H9 (cell line): ENCODE data around the gene SYTL1. TPM values are rescaled to one million over a fixed set of nuclear protein-coding genes. Genes with fewer than 3 reads are reported as not detected.

Experiments used
- DNase-seq: peaks from one replicate; pipeline ENCODE4 v3.0.0-alpha.2; 2017
- H2AFZ ChIP-seq: one replicate; pipeline ENCODE4 v1.6.1; 2013; ENCODE audit warnings: mild to moderate bottlenecking, low read length, control low read depth, moderate library complexity
- H2AK5ac ChIP-seq: 2 replicates; pipeline ENCODE4 v1.6.1; 2013; ENCODE audit warnings: low read length, control low read depth, mixed read lengths; ENCODE audit not compliant: insufficient read length
- H2BK120ac ChIP-seq: one replicate; pipeline ENCODE4 v1.6.1; 2013; ENCODE audit warnings: low read depth, mild to moderate bottlenecking, low read length, control low read depth, inconsistent platforms; ENCODE audit not compliant: poor library complexity, severe bottlenecking
- H2BK12ac ChIP-seq: 2 replicates; pipeline ENCODE4 v1.6.1; 2013; ENCODE audit warnings: low read length, control low read depth, mixed read lengths, low read depth; ENCODE audit not compliant: insufficient read length
- H2BK15ac ChIP-seq: 2 replicates; pipeline ENCODE4 v1.6.1; 2013; ENCODE audit warnings: low read depth, low read length, control low read depth
- H2BK20ac ChIP-seq: one replicate; pipeline ENCODE4 v1.6.1; 2013; ENCODE audit warnings: low read depth, mild to moderate bottlenecking, low read length, control low read depth, inconsistent platforms; ENCODE audit not compliant: poor library complexity, severe bottlenecking
- H2BK5ac ChIP-seq: 2 replicates; pipeline ENCODE4 v1.6.1; 2013; ENCODE audit warnings: low read length, control low read depth, mixed read lengths; ENCODE audit not compliant: insufficient read length
- H3K14ac ChIP-seq: 2 replicates; pipeline ENCODE4 v1.6.1; 2013; ENCODE audit warnings: low read length, control low read depth; ENCODE audit not compliant: insufficient read depth
- H3K18ac ChIP-seq: 2 replicates; pipeline ENCODE4 v1.6.1; 2013; ENCODE audit warnings: low read depth, mild to moderate bottlenecking, mixed read lengths, low read length, control low read depth; ENCODE audit not compliant: insufficient read length
- H3K23ac ChIP-seq: 2 replicates; pipeline ENCODE4 v1.6.1; 2013; ENCODE audit warnings: low read length, control low read depth, mixed read lengths, low read depth; ENCODE audit not compliant: insufficient read length
- H3K23me2 ChIP-seq: 2 replicates; pipeline ENCODE4 v1.6.1; 2013; ENCODE audit warnings: low read depth, mild to moderate bottlenecking, mixed read lengths, low read length, control low read depth; ENCODE audit not compliant: insufficient read length, poor library complexity, severe bottlenecking
- H3K27ac ChIP-seq: 2 replicates; pipeline ENCODE4 v1.5.1; 2013; ENCODE audit warnings: low read length, control low read depth, mixed read lengths, low read depth; ENCODE audit not compliant: insufficient read length
- H3K27me3 ChIP-seq: 2 replicates; pipeline ENCODE4 v1.6.1; 2013; ENCODE audit warnings: low read length, control low read depth, inconsistent platforms; ENCODE audit not compliant: insufficient read depth
- H3K4ac ChIP-seq: 2 replicates; pipeline ENCODE4 v1.6.1; 2013; ENCODE audit warnings: low read depth, mild to moderate bottlenecking, control low read depth, inconsistent platforms, low read length, moderate library complexity
- H3K4me1 ChIP-seq: 2 replicates; pipeline ENCODE4 v1.6.1; 2013; ENCODE audit warnings: low read length, control low read depth, inconsistent platforms; ENCODE audit not compliant: insufficient read depth
- H3K4me2 ChIP-seq: 2 replicates; pipeline ENCODE4 v1.6.1; 2013; ENCODE audit warnings: low read length, control low read depth, mixed read lengths; ENCODE audit not compliant: insufficient read length, insufficient read depth
- H3K56ac ChIP-seq: 2 replicates; pipeline ENCODE4 v1.6.1; 2013; ENCODE audit warnings: low read depth, mild to moderate bottlenecking, mixed read lengths, low read length, control low read depth; ENCODE audit not compliant: insufficient read length
- H3K79me1 ChIP-seq: 2 replicates; pipeline ENCODE4 v1.6.1; 2013; ENCODE audit warnings: low read depth, mild to moderate bottlenecking, moderate library complexity, low read length, control low read depth, inconsistent platforms; ENCODE audit not compliant: insufficient read depth, poor library complexity, severe bottlenecking
- H3K79me2 ChIP-seq: 2 replicates; pipeline ENCODE4 v1.6.1; 2013; ENCODE audit warnings: low read length, control low read depth, inconsistent platforms; ENCODE audit not compliant: insufficient read depth
- H3K9ac ChIP-seq: 2 replicates; pipeline ENCODE4 v1.6.1; 2013; ENCODE audit warnings: low read length, control low read depth, mixed read lengths; ENCODE audit not compliant: insufficient read length; ENCODE audit errors: extremely low read depth
- H3K9me3 ChIP-seq: one replicate; pipeline ENCODE4 v1.6.1; 2013; ENCODE audit warnings: low read depth, low read length, inconsistent platforms; ENCODE audit not compliant: control insufficient read depth
- H3T11ph ChIP-seq: one replicate; pipeline ENCODE4 v1.6.1; 2013; ENCODE audit warnings: mild to moderate bottlenecking, low read length, control low read depth, inconsistent platforms
- H4K20me1 ChIP-seq: one replicate; pipeline ENCODE4 v1.6.1; 2013; ENCODE audit not compliant: control insufficient read depth, insufficient read length, insufficient read depth
- H4K5ac ChIP-seq: 2 replicates; pipeline ENCODE4 v1.6.1; 2013; ENCODE audit warnings: low read depth, mild to moderate bottlenecking, mixed read lengths, low read length, control low read depth; ENCODE audit not compliant: insufficient read length
- H4K8ac ChIP-seq: replicated peaks from 2 replicates; pipeline ENCODE4 v1.6.1; 2013; ENCODE audit warnings: low read length, control low read depth, mixed read lengths, low read depth; ENCODE audit not compliant: insufficient read length
- H4K91ac ChIP-seq: 2 replicates; pipeline ENCODE4 v1.6.1; 2013; ENCODE audit warnings: low read depth, mild to moderate bottlenecking, moderate library complexity, mixed read lengths, low read length, control low read depth; ENCODE audit not compliant: insufficient read length
- H3K27ac Mint-ChIP-seq, 3 experiments: 2 replicates in 2 of 3; 3 replicates in 1 of 3; pipeline ENCODE4 v1.8.0; 2020 to 2021; ENCODE audit warnings: mixed read lengths in 3 of 3, mild to moderate bottlenecking in 1 of 3, moderate library complexity in 1 of 3
- H3K27me3 Mint-ChIP-seq: 2 replicates; pipeline ENCODE4 v1.8.0; 2021; ENCODE audit warnings: low read depth, mild to moderate bottlenecking, moderate library complexity, mixed read lengths
- H3K36me3 Mint-ChIP-seq, 3 experiments: 2 replicates in 2 of 3; 3 replicates in 1 of 3; pipeline ENCODE4 v1.8.0; 2020 to 2021; ENCODE audit warnings: low read depth in 3 of 3, mixed read lengths in 3 of 3; ENCODE audit not compliant: insufficient read depth in 1 of 3
- H3K4me1 Mint-ChIP-seq, 2 experiments: 2 replicates each; pipeline ENCODE4 v1.8.0; 2020; ENCODE audit warnings: mixed read lengths in 2 of 2
- H3K4me3 Mint-ChIP-seq, 2 experiments: 2 replicates in 1 of 2; 3 replicates in 1 of 2; pipeline ENCODE4 v1.8.0; 2020 to 2021; ENCODE audit warnings: mild to moderate bottlenecking in 2 of 2, mixed read lengths in 2 of 2, moderate library complexity in 1 of 2
- H3K9me3 Mint-ChIP-seq, 2 experiments: 2 replicates in 1 of 2; 3 replicates in 1 of 2; pipeline ENCODE4 v1.8.0; 2020; ENCODE audit warnings: mild to moderate bottlenecking in 2 of 2, mixed read lengths in 2 of 2, moderate library complexity in 1 of 2
- CTCF ChIP-seq: fragments of 200-600 bp; sonication (generic); conservative IDR thresholded peaks from 3 replicates; pipeline ENCODE4 v1.8.0; 2021; ENCODE audit warnings: antibody characterized with exemption, mild to moderate bottlenecking
- WGBS: extraction: QIAGEN DNeasy Blood & Tissue Kit; methylation state at CpG from one replicate; pipeline ENCODE4 v1.1.7; 2013; ENCODE audit warnings: missing lambda C conversion rate, low lambda C conversion rate, mixed read lengths; ENCODE audit not compliant: insufficient read length; ENCODE audit errors: extremely low coverage; 5-methylcytosine and 5-hydroxymethylcytosine counted together
- total RNA-seq: library from RNA; stranded (reverse); gene quantifications from 2 replicates; pipeline ENCODE4 v1.2.1, GENCODE V29; 2021

Gene SYTL1
- total RNA-seq, 1 experiment from 2014 or later, result 12.0 TPM

- Mint-ChIP-seq H3K4me3 (no peak overlapping the region), H3K4me1 (peaks cover 33 to 49% of the 10 kb centered on the region in 2 experiments)
- H3K23me2 ChIP-seq, result no peaks in the 10 kb centered on the region
Measured at GRCh38 chr1:27397749-27398148, 55.9 kb downstream of the SYTL1 start.

More at GRCh38 chr1:27397749-27398148, 55.9 kb downstream of the SYTL1 start:
- H3K18ac ChIP-seq, result no peak overlapping the region
- no peaks in the 10 kb centered on the region for H3K79me1 ChIP-seq
- no peaks in the 10 kb centered on the region; the same call in 1 of the 2 replicates for H3K4me1 ChIP-seq
- H2BK20ac ChIP-seq, result no peak overlapping the region
- no peak overlapping the region for H3K56ac ChIP-seq
- H2AFZ ChIP-seq, result no peak overlapping the region
- H3T11ph ChIP-seq, result no peak overlapping the region
- no peak overlapping the region for H2BK15ac ChIP-seq
- Mint-ChIP-seq H3K9me3 (no peaks in the 10 kb centered on the region), H3K27ac (peak overlapping the region in 1 of 3 experiments; percentile 88; a peak in 1 of 7 replicates), H3K27me3 (no peaks in the 10 kb centered on the region; the same call in 1 of the 2 replicates), H3K36me3 (peaks cover 0 to 4% (median 3%) of the 10 kb centered on the region in 3 experiments; a peak in 2 of 7 replicates)
- H3K4ac ChIP-seq, result no peak overlapping the region
- no peak overlapping the region for H3K23ac ChIP-seq
- no peak overlapping the region for H2BK5ac ChIP-seq
- no peak overlapping the region for H3K27ac ChIP-seq
- no peak overlapping the region for H3K4me2 ChIP-seq
- H4K20me1 ChIP-seq, result no peaks in the 10 kb centered on the region
- no peak overlapping the region for H2AK5ac ChIP-seq
- no peak overlapping the region for H3K9ac ChIP-seq
- H4K8ac ChIP-seq, result no peak overlapping the region
- no peak overlapping the region for H2BK12ac ChIP-seq
- WGBS, result no CpG with 5 or more reads among the region's 7 CpGs
- H3K9me3 ChIP-seq, result no peaks in the 10 kb centered on the region
- no peak overlapping the region for H4K5ac ChIP-seq
- no peak overlapping the region for H4K91ac ChIP-seq
- H3K14ac ChIP-seq, result no peak overlapping the region
- H2BK120ac ChIP-seq, result no peak overlapping the region
- no peak for DNase-seq
- no peaks in the 10 kb centered on the region for H3K27me3 ChIP-seq
- H3K79me2 ChIP-seq, result no peaks in the 10 kb centered on the region
- TF ChIP-seq CTCF, result no peak
